H9 (cell line): Measurements from ENCODE around the gene FBN3. TPM values are rescaled to one million over a fixed set of nuclear protein-coding genes. Genes with fewer than 3 reads are reported as not detected.

Experiments used
- DNase-seq: peaks from one replicate; pipeline ENCODE4 v3.0.0-alpha.2; 2017
- H2AFZ ChIP-seq: one replicate; pipeline ENCODE4 v1.6.1; 2013; ENCODE audit warnings: mild to moderate bottlenecking, low read length, control low read depth, moderate library complexity
- H2AK5ac ChIP-seq: 2 replicates; pipeline ENCODE4 v1.6.1; 2013; ENCODE audit warnings: low read length, control low read depth, mixed read lengths; ENCODE audit not compliant: insufficient read length
- H2BK120ac ChIP-seq: one replicate; pipeline ENCODE4 v1.6.1; 2013; ENCODE audit warnings: low read depth, mild to moderate bottlenecking, low read length, control low read depth, inconsistent platforms; ENCODE audit not compliant: poor library complexity, severe bottlenecking
- H2BK12ac ChIP-seq: 2 replicates; pipeline ENCODE4 v1.6.1; 2013; ENCODE audit warnings: low read length, control low read depth, mixed read lengths, low read depth; ENCODE audit not compliant: insufficient read length
- H2BK15ac ChIP-seq: 2 replicates; pipeline ENCODE4 v1.6.1; 2013; ENCODE audit warnings: low read depth, low read length, control low read depth
- H2BK20ac ChIP-seq: one replicate; pipeline ENCODE4 v1.6.1; 2013; ENCODE audit warnings: low read depth, mild to moderate bottlenecking, low read length, control low read depth, inconsistent platforms; ENCODE audit not compliant: poor library complexity, severe bottlenecking
- H2BK5ac ChIP-seq: 2 replicates; pipeline ENCODE4 v1.6.1; 2013; ENCODE audit warnings: low read length, control low read depth, mixed read lengths; ENCODE audit not compliant: insufficient read length
- H3K14ac ChIP-seq: 2 replicates; pipeline ENCODE4 v1.6.1; 2013; ENCODE audit warnings: low read length, control low read depth; ENCODE audit not compliant: insufficient read depth
- H3K18ac ChIP-seq: 2 replicates; pipeline ENCODE4 v1.6.1; 2013; ENCODE audit warnings: low read depth, mild to moderate bottlenecking, mixed read lengths, low read length, control low read depth; ENCODE audit not compliant: insufficient read length
- H3K23ac ChIP-seq: 2 replicates; pipeline ENCODE4 v1.6.1; 2013; ENCODE audit warnings: low read length, control low read depth, mixed read lengths, low read depth; ENCODE audit not compliant: insufficient read length
- H3K23me2 ChIP-seq: 2 replicates; pipeline ENCODE4 v1.6.1; 2013; ENCODE audit warnings: low read depth, mild to moderate bottlenecking, mixed read lengths, low read length, control low read depth; ENCODE audit not compliant: insufficient read length, poor library complexity, severe bottlenecking
- H3K27ac ChIP-seq: 2 replicates; pipeline ENCODE4 v1.5.1; 2013; ENCODE audit warnings: low read length, control low read depth, mixed read lengths, low read depth; ENCODE audit not compliant: insufficient read length
- H3K27me3 ChIP-seq: 2 replicates; pipeline ENCODE4 v1.6.1; 2013; ENCODE audit warnings: low read length, control low read depth, inconsistent platforms; ENCODE audit not compliant: insufficient read depth
- H3K4ac ChIP-seq: 2 replicates; pipeline ENCODE4 v1.6.1; 2013; ENCODE audit warnings: low read depth, mild to moderate bottlenecking, control low read depth, inconsistent platforms, low read length, moderate library complexity
- H3K4me1 ChIP-seq: 2 replicates; pipeline ENCODE4 v1.6.1; 2013; ENCODE audit warnings: low read length, control low read depth, inconsistent platforms; ENCODE audit not compliant: insufficient read depth
- H3K4me2 ChIP-seq: 2 replicates; pipeline ENCODE4 v1.6.1; 2013; ENCODE audit warnings: low read length, control low read depth, mixed read lengths; ENCODE audit not compliant: insufficient read length, insufficient read depth
- H3K56ac ChIP-seq: 2 replicates; pipeline ENCODE4 v1.6.1; 2013; ENCODE audit warnings: low read depth, mild to moderate bottlenecking, mixed read lengths, low read length, control low read depth; ENCODE audit not compliant: insufficient read length
- H3K79me1 ChIP-seq: 2 replicates; pipeline ENCODE4 v1.6.1; 2013; ENCODE audit warnings: low read depth, mild to moderate bottlenecking, moderate library complexity, low read length, control low read depth, inconsistent platforms; ENCODE audit not compliant: insufficient read depth, poor library complexity, severe bottlenecking
- H3K79me2 ChIP-seq: 2 replicates; pipeline ENCODE4 v1.6.1; 2013; ENCODE audit warnings: low read length, control low read depth, inconsistent platforms; ENCODE audit not compliant: insufficient read depth
- H3K9ac ChIP-seq: 2 replicates; pipeline ENCODE4 v1.6.1; 2013; ENCODE audit warnings: low read length, control low read depth, mixed read lengths; ENCODE audit not compliant: insufficient read length; ENCODE audit errors: extremely low read depth
- H3K9me3 ChIP-seq: one replicate; pipeline ENCODE4 v1.6.1; 2013; ENCODE audit warnings: low read depth, low read length, inconsistent platforms; ENCODE audit not compliant: control insufficient read depth
- H3T11ph ChIP-seq: one replicate; pipeline ENCODE4 v1.6.1; 2013; ENCODE audit warnings: mild to moderate bottlenecking, low read length, control low read depth, inconsistent platforms
- H4K20me1 ChIP-seq: one replicate; pipeline ENCODE4 v1.6.1; 2013; ENCODE audit not compliant: control insufficient read depth, insufficient read length, insufficient read depth
- H4K5ac ChIP-seq: 2 replicates; pipeline ENCODE4 v1.6.1; 2013; ENCODE audit warnings: low read depth, mild to moderate bottlenecking, mixed read lengths, low read length, control low read depth; ENCODE audit not compliant: insufficient read length
- H4K8ac ChIP-seq: replicated peaks from 2 replicates; pipeline ENCODE4 v1.6.1; 2013; ENCODE audit warnings: low read length, control low read depth, mixed read lengths, low read depth; ENCODE audit not compliant: insufficient read length
- H4K91ac ChIP-seq: 2 replicates; pipeline ENCODE4 v1.6.1; 2013; ENCODE audit warnings: low read depth, mild to moderate bottlenecking, moderate library complexity, mixed read lengths, low read length, control low read depth; ENCODE audit not compliant: insufficient read length
- H3K27ac Mint-ChIP-seq, 3 experiments: 2 replicates in 2 of 3; 3 replicates in 1 of 3; pipeline ENCODE4 v1.8.0; 2020 to 2021; ENCODE audit warnings: mixed read lengths in 3 of 3, mild to moderate bottlenecking in 1 of 3, moderate library complexity in 1 of 3
- H3K27me3 Mint-ChIP-seq: 2 replicates; pipeline ENCODE4 v1.8.0; 2021; ENCODE audit warnings: low read depth, mild to moderate bottlenecking, moderate library complexity, mixed read lengths
- H3K36me3 Mint-ChIP-seq, 3 experiments: 2 replicates in 2 of 3; 3 replicates in 1 of 3; pipeline ENCODE4 v1.8.0; 2020 to 2021; ENCODE audit warnings: low read depth in 3 of 3, mixed read lengths in 3 of 3; ENCODE audit not compliant: insufficient read depth in 1 of 3
- H3K4me1 Mint-ChIP-seq, 2 experiments: 2 replicates each; pipeline ENCODE4 v1.8.0; 2020; ENCODE audit warnings: mixed read lengths in 2 of 2
- H3K4me3 Mint-ChIP-seq, 2 experiments: 2 replicates in 1 of 2; 3 replicates in 1 of 2; pipeline ENCODE4 v1.8.0; 2020 to 2021; ENCODE audit warnings: mild to moderate bottlenecking in 2 of 2, mixed read lengths in 2 of 2, moderate library complexity in 1 of 2
- H3K9me3 Mint-ChIP-seq, 2 experiments: 2 replicates in 1 of 2; 3 replicates in 1 of 2; pipeline ENCODE4 v1.8.0; 2020; ENCODE audit warnings: mild to moderate bottlenecking in 2 of 2, mixed read lengths in 2 of 2, moderate library complexity in 1 of 2
- WGBS: extraction: QIAGEN DNeasy Blood & Tissue Kit; methylation state at CpG from one replicate; pipeline ENCODE4 v1.1.7; 2013; ENCODE audit warnings: missing lambda C conversion rate, low lambda C conversion rate, mixed read lengths; ENCODE audit not compliant: insufficient read length; ENCODE audit errors: extremely low coverage; 5-methylcytosine and 5-hydroxymethylcytosine counted together
- total RNA-seq: library from RNA; stranded (reverse); gene quantifications from 2 replicates; pipeline ENCODE4 v1.2.1, GENCODE V29; 2021
- TF ChIP-seq, protein P1 (sequence below): fragments of 200-600 bp; sonication (generic); conservative IDR thresholded peaks from 3 replicates; pipeline ENCODE4 v1.8.0; 2021; ENCODE audit warnings: antibody characterized with exemption, mild to moderate bottlenecking

FBN3 gene
- total RNA-seq, 1 experiment from 2014 or later = 31.0 TPM

DNA sequence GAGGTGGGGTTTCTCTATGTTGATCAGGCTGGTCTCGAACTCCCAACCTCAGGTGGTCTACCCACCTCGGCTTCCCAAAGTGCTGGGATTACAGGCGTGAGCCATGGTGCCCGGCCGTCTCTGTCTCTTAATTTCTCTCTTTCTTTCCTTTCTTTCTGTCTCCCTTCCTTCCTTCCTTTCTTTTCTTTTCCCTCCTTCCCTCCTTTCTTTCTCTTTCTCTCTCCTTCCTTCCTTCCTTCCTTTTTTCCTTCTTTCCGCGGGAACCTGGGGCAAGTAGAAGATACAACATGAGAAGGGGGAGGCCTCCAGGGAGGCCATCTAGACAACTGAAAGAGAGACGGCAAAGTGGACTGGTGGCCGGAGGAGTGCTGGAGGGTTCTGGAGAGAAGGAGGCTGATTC lies 128.7 kb downstream of the FBN3 start:
- DNase-seq = no peak
- WGBS = no CpG with 5 or more reads among the region's 9 CpGs
- no peak overlapping the region for H3K4me2 ChIP-seq
- H3K9me3 Mint-ChIP-seq = no peaks in the 10 kb centered on the region; a peak in 1 of 5 replicates
- H3K9ac ChIP-seq = no peak overlapping the region
- H2BK12ac ChIP-seq = no peak overlapping the region
- no peak overlapping the region for H3K4ac ChIP-seq
- H3K23me2 ChIP-seq = no peaks in the 10 kb centered on the region
- no peak overlapping the region for H4K91ac ChIP-seq
- H2BK5ac ChIP-seq = no peak overlapping the region
- no peak overlapping the region for H3T11ph ChIP-seq
- H3K4me3 Mint-ChIP-seq = no peak overlapping the region
- H3K23ac ChIP-seq = no peak overlapping the region
- H3K79me2 ChIP-seq = no peaks in the 10 kb centered on the region
- TF ChIP-seq, protein P1, sequence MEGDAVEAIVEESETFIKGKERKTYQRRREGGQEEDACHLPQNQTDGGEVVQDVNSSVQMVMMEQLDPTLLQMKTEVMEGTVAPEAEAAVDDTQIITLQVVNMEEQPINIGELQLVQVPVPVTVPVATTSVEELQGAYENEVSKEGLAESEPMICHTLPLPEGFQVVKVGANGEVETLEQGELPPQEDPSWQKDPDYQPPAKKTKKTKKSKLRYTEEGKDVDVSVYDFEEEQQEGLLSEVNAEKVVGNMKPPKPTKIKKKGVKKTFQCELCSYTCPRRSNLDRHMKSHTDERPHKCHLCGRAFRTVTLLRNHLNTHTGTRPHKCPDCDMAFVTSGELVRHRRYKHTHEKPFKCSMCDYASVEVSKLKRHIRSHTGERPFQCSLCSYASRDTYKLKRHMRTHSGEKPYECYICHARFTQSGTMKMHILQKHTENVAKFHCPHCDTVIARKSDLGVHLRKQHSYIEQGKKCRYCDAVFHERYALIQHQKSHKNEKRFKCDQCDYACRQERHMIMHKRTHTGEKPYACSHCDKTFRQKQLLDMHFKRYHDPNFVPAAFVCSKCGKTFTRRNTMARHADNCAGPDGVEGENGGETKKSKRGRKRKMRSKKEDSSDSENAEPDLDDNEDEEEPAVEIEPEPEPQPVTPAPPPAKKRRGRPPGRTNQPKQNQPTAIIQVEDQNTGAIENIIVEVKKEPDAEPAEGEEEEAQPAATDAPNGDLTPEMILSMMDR = no peak
- H3K4me1 Mint-ChIP-seq = no peaks in the 10 kb centered on the region
- H2AFZ ChIP-seq = no peak overlapping the region
- H3K18ac ChIP-seq = no peak overlapping the region
- H4K8ac ChIP-seq = no peak overlapping the region
- H4K5ac ChIP-seq = no peak overlapping the region
- no peaks in the 10 kb centered on the region for H4K20me1 ChIP-seq
- no peak overlapping the region for H2BK120ac ChIP-seq
- H3K27me3 Mint-ChIP-seq = no peaks in the 10 kb centered on the region
- H3K36me3 Mint-ChIP-seq = peaks cover 0 to 2% (median 0%) of the 10 kb centered on the region in 3 experiments; a peak in 1 of 7 replicates
- no peak overlapping the region; a peak in 2 of 7 replicates for H3K27ac Mint-ChIP-seq
- H3K79me1 ChIP-seq = no peaks in the 10 kb centered on the region
- H2BK20ac ChIP-seq = no peak overlapping the region
- H3K56ac ChIP-seq = no peak overlapping the region
- no peaks in the 10 kb centered on the region for H3K4me1 ChIP-seq
- H2BK15ac ChIP-seq = no peak overlapping the region
- H2AK5ac ChIP-seq = no peak overlapping the region
- H3K14ac ChIP-seq = no peak overlapping the region
- H3K27ac ChIP-seq = no peak overlapping the region
- no peaks in the 10 kb centered on the region for H3K9me3 ChIP-seq
- H3K27me3 ChIP-seq = no peaks in the 10 kb centered on the region
